A549 (cell line): ENCODE data around the gene JARID2. TPM values are rescaled to one million over a fixed set of nuclear protein-coding genes. Genes with fewer than 3 reads are reported as not detected.

Experiments
- ATAC-seq, 2 experiments: fragments of 200-7000 bp in 1 of 2; fragments of >200 bp in 1 of 2; cut with Nextera tagmentation in 1 of 2; cut with Tn5 transposase in 1 of 2; 3 replicates each; pipeline versions ENCODE4 v1.8.0 to v1.9.1; 2018 to 2020; ENCODE audit warnings: mild to moderate bottlenecking in 1 of 2, moderate library complexity in 1 of 2
- CTCF ChIA-PET: fragments of 300-600 bp; sonication (Branson Sonifier 250); formaldehyde crosslinking; extraction: SDS; loops from one replicate; lab custom pipeline; 2021; ENCODE audit warnings: antibody characterized with exemption, inconsistent platforms; lab: Yijun Ruan, JAX
- POLR2A ChIA-PET: fragments of 350-600 bp; formaldehyde crosslinking; extraction: SDS; loops from one replicate; lab custom pipeline; 2021; ENCODE audit warnings: antibody characterized with exemption, inconsistent platforms; lab: Yijun Ruan, JAX
- DNase-seq, 2 experiments: peaks; one replicate each; pipeline versions ENCODE4 v3.0.0 to v3.0.0-alpha.2; 2011 to 2016; ENCODE audit warnings: low read depth in 1 of 2, low spot score in 1 of 2
- FAIRE-seq: peaks from 2 replicates; lab custom pipeline; 2011; peaks lifted over from hg19 to GRCh38; lab: Jason Lieb, UNC
- H3K27ac ChIP-seq, 2 experiments: fragments of >200 bp; sonication (Bioruptor Twin); formaldehyde crosslinking; 3 replicates each; pipeline ENCODE4 v1.5.1; 2016 to 2017
- H3K4me1 ChIP-seq: fragments of >200 bp; sonication (Bioruptor Twin); formaldehyde crosslinking; 3 replicates; pipeline ENCODE4 v1.6.1; 2016
- H3K4me2 ChIP-seq: fragments of >200 bp; sonication (Bioruptor Twin); formaldehyde crosslinking; 3 replicates; pipeline ENCODE4 v1.6.1; 2016
- H3K4me3 ChIP-seq: fragments of >200 bp; sonication (Bioruptor Twin); formaldehyde crosslinking; 3 replicates; pipeline ENCODE4 v1.5.1; 2016
- H3K9me3 ChIP-seq: fragments of >200 bp; sonication (Bioruptor Twin); formaldehyde crosslinking; 3 replicates; pipeline ENCODE4 v1.6.1; 2016
- ATOH8 ChIP-seq: fragments of 250-450 bp; sonication (Bioruptor Pico); IDR thresholded peaks from 2 replicates; pipeline ENCODE4 v1.5.0; 2020; ENCODE audit warnings: low read depth, mild to moderate bottlenecking, moderate library complexity
- BHLHE40 ChIP-seq: IDR thresholded peaks from 2 replicates; pipeline ENCODE4 v1.6.1; 2012; ENCODE audit warnings: low read depth, low read length, inconsistent platforms
- CBX2 ChIP-seq: fragments of 200-600 bp; sonication (generic); IDR thresholded peaks from 2 replicates; pipeline ENCODE4 v1.6.1; 2016; ENCODE audit warnings: low read depth, mild to moderate bottlenecking, borderline replicate concordance
- CHD2 ChIP-seq: fragments of 150-350 bp; IDR thresholded peaks from 2 replicates; pipeline ENCODE4 v1.6.1; 2014; ENCODE audit warnings: low read length; ENCODE audit not compliant: partially characterized antibody
- CTCF ChIP-seq: fragments of >200 bp; sonication (Bioruptor Twin); formaldehyde crosslinking; IDR thresholded peaks from 3 replicates; pipeline ENCODE4 v1.5.1; 2016
- FOSL2 ChIP-seq, 2 experiments: fragments of 450-650 bp in 1 of 2; fragments of >200 bp in 1 of 2; sonication (Bioruptor Twin) in 1 of 2; formaldehyde crosslinking; IDR thresholded peaks; 2 replicates each; pipeline versions ENCODE4 v1.5.0 to v1.6.1; 2016 to 2020; ENCODE audit warnings: mild to moderate bottlenecking in 1 of 2, moderate library complexity in 1 of 2
- FOXS1 ChIP-seq: fragments of 250-450 bp; sonication (Bioruptor Pico); IDR thresholded peaks from 2 replicates; pipeline ENCODE4 v1.5.0; 2020; ENCODE audit warnings: mild to moderate bottlenecking, moderate library complexity
- HDAC2 ChIP-seq: fragments of 200-600 bp; sonication (generic); IDR thresholded peaks from 2 replicates; pipeline ENCODE4 v1.6.1; 2016
- HOXA7 ChIP-seq: fragments of 250-450 bp; sonication (Bioruptor Pico); IDR thresholded peaks from 2 replicates; pipeline ENCODE4 v1.5.0; 2020; ENCODE audit warnings: mild to moderate bottlenecking, moderate library complexity
- HOXB13 ChIP-seq: fragments of 250-450 bp; sonication (Bioruptor Pico); IDR thresholded peaks from 2 replicates; pipeline ENCODE4 v1.5.0; 2020; ENCODE audit warnings: low read depth, mild to moderate bottlenecking, moderate library complexity
- JUN ChIP-seq, 2 experiments: fragments of >200 bp; sonication (Bioruptor Twin); formaldehyde crosslinking; IDR thresholded peaks; 2 replicates in 1 of 2; 3 replicates in 1 of 2; pipeline ENCODE4 v1.6.1; 2016 to 2017
- JUNB ChIP-seq: fragments of >200 bp; sonication (Bioruptor Twin); formaldehyde crosslinking; IDR thresholded peaks from 2 replicates; pipeline ENCODE4 v1.6.1; 2016
- KDM1A ChIP-seq: fragments of 200-600 bp; sonication (generic); IDR thresholded peaks from 2 replicates; pipeline ENCODE4 v1.6.1; 2016; ENCODE audit warnings: low read depth, mild to moderate bottlenecking
- KDM5A ChIP-seq: fragments of 200-600 bp; sonication (generic); IDR thresholded peaks from 2 replicates; pipeline ENCODE4 v1.6.1; 2016; ENCODE audit warnings: antibody characterized with exemption, mild to moderate bottlenecking
- MAZ ChIP-seq: fragments of 150-350 bp; IDR thresholded peaks from 2 replicates; pipeline ENCODE4 v1.6.1; 2014; ENCODE audit warnings: antibody characterized with exemption, low read depth, low read length, borderline replicate concordance
- MYC ChIP-seq: IDR thresholded peaks from 2 replicates; pipeline ENCODE4 v1.6.1; 2012; ENCODE audit warnings: mild to moderate bottlenecking, inconsistent platforms, low read length, improper control_type of control experiment, borderline replicate concordance
- POLR2A ChIP-seq: IDR thresholded peaks from 2 replicates; pipeline ENCODE4 v1.6.1; 2012; ENCODE audit warnings: mild to moderate bottlenecking, low read length
- RARB ChIP-seq: fragments of 250-450 bp; sonication (Bioruptor Pico); IDR thresholded peaks from 2 replicates; pipeline ENCODE4 v1.8.0; 2021; ENCODE audit warnings: mild to moderate bottlenecking, moderate library complexity
- RFX5 ChIP-seq: fragments of 450-650 bp; IDR thresholded peaks from 2 replicates; pipeline ENCODE4 v1.7.1; 2014; ENCODE audit warnings: antibody characterized with exemption, mild to moderate bottlenecking, moderate library complexity
- RNF2 ChIP-seq: fragments of 200-600 bp; sonication (generic); IDR thresholded peaks from 2 replicates; pipeline ENCODE4 v1.6.1; 2016; ENCODE audit warnings: low read depth, mild to moderate bottlenecking, antibody characterized with exemption, moderate library complexity, borderline replicate concordance
- SREBF2 ChIP-seq: fragments of 450-650 bp; IDR thresholded peaks from 2 replicates; pipeline ENCODE4 v1.6.1; 2014; ENCODE audit warnings: mild to moderate bottlenecking, moderate library complexity
- ZC3H11A ChIP-seq: fragments of 450-650 bp; IDR thresholded peaks from 2 replicates; pipeline ENCODE4 v1.6.1; 2014; ENCODE audit warnings: antibody characterized with exemption, mild to moderate bottlenecking
- ZFP36 ChIP-seq: fragments of 450-650 bp; IDR thresholded peaks from 2 replicates; pipeline ENCODE4 v1.6.1; 2014; ENCODE audit warnings: borderline replicate concordance; ENCODE audit not compliant: partially characterized antibody
- ZNF302 ChIP-seq: fragments of 250-450 bp; sonication (Bioruptor Pico); IDR thresholded peaks from 2 replicates; pipeline ENCODE4 v1.9.0; 2021; ENCODE audit warnings: inconsistent platforms, mild to moderate bottlenecking, moderate library complexity
- ZSCAN20 ChIP-seq: fragments of 250-450 bp; sonication (Bioruptor Pico); IDR thresholded peaks from 2 replicates; pipeline ENCODE4 v1.8.0; 2022; ENCODE audit warnings: mild to moderate bottlenecking, moderate library complexity
- WGBS: methylation state at CpG from one replicate; pipeline ENCODE4 v1.1.6; 2017; ENCODE audit errors: missing lambda C conversion rate; 5-methylcytosine and 5-hydroxymethylcytosine counted together
- polyA plus RNA-seq, 4 experiments: library from polyadenylated mRNA; depleted of rRNA in 3 of 4; stranded (reverse); fragments of >200 nt; fragmentation: RNase III in 1 of 4; extraction: RNeasy Plus Mini Kit Qiagen cat#74134 plus additional on column Dnase treatment in 1 of 4; gene quantifications; 2 replicates in 3 of 4; 3 replicates in 1 of 4; pipeline ENCODE4 v1.2.3, GENCODE V29; 2011 to 2017

JARID2 gene
- polyA plus RNA-seq, 2 of the 4 experiments (the other 2 are of a cell fraction), result 7.8 to 8.3 TPM

- no peak overlapping the region for H3K27ac ChIP-seq
- DNase-seq (no peak), FAIRE-seq (no peak), ATAC-seq (no peak)
- H3K4me3 ChIP-seq, result no peak overlapping the region
- no peaks in the 10 kb centered on the region for H3K9me3 ChIP-seq
- CTCF ChIA-PET, result no interaction called here
- POLR2A ChIA-PET, result no interaction called here
- H3K4me2 ChIP-seq, result no peak overlapping the region
- H3K4me1 ChIP-seq, result no peaks in the 10 kb centered on the region
- WGBS, result 93% methylated on average over 3 of the region's 3 CpGs
- TF ChIP-seq ZSCAN20 (CRISPR knock-in tag), result no peak
- TF ChIP-seq HDAC2, result no peak
- no peak for TF ChIP-seq FOXS1
- no peak for TF ChIP-seq ZNF302
- no peak for TF ChIP-seq KDM5A
- TF ChIP-seq KDM1A, result no peak
- TF ChIP-seq MAZ, result no peak
- no peak for TF ChIP-seq JUNB
- no peak for TF ChIP-seq ATOH8 (CRISPR knock-in tag)
- no peak for TF ChIP-seq JUN (IDR thresholded peaks at IDR 0.05)
- no peak for TF ChIP-seq FOSL2 (IDR thresholded peaks at IDR 0.05)
- TF ChIP-seq FOSL2 (CRISPR knock-in tag; IDR thresholded peaks at IDR 0.05), result no peak
- TF ChIP-seq SREBF2, result no peak
- no peak for TF ChIP-seq RFX5
- no peak for TF ChIP-seq POLR2A
- no peak for TF ChIP-seq CTCF
- TF ChIP-seq ZC3H11A, result no peak
These were observed 37.9 kb upstream of the JARID2 start for GRCh38 chr6:15207923-15208322.

- Histone ChIP-seq H3K4me1 (no peaks in the 10 kb centered on the region), H3K27ac (no peak overlapping the region), H3K4me3 (no peak overlapping the region), H3K4me2 (no peak overlapping the region), H3K9me3 (no peaks in the 10 kb centered on the region)
- ChIA-PET POLR2A (no interaction called here), CTCF (interaction anchor here (0.5 kb wide), 1 partner anchor 55 kb away, joined by 3 read pairs; no protein-coding TSS in a partner anchor)
- TF ChIP-seq JUN (IDR thresholded peaks at IDR 0.05), result no peak
- DNase-seq (no peak), FAIRE-seq (no peak), ATAC-seq (no peak)
- 52% methylated on average over 7 of the region's 7 CpGs for WGBS
These were observed 31.9 kb upstream of the JARID2 start for GRCh38 chr6:15213838-15214400.

GRCh38 chr6:15218401-15218800 is 27.5 kb upstream of the JARID2 start:
- no peak for FAIRE-seq
- TF ChIP-seq JUN (IDR thresholded peaks at IDR 0.05) (no peak), RARB (CRISPR knock-in tag) (no peak), ZSCAN20 (CRISPR knock-in tag) (no peak), BHLHE40 (no peak), HOXA7 (CRISPR knock-in tag) (no peak), CHD2 (no peak), ATOH8 (CRISPR knock-in tag) (no peak), CBX2 (no peak), ZFP36 (no peak), POLR2A (no peak), ZNF302 (no peak), RNF2 (no peak), HOXB13 (CRISPR knock-in tag) (no peak), MYC (no peak)
- Histone ChIP-seq H3K9me3 (no peaks in the 10 kb centered on the region), H3K27ac (no peak overlapping the region), H3K4me1 (peaks cover 9% of the 10 kb centered on the region), H3K4me2 (no peak overlapping the region), H3K4me3 (no peak overlapping the region)
- ChIA-PET CTCF (no interaction called here), POLR2A (no interaction called here)
- WGBS, result 94% methylated on average over 18 of the region's 18 CpGs
- no peak for DNase-seq
- ATAC-seq, result no peak
